Dendritic cell treated with granulocyte-macrophage colony-stimulating factor and Interleukin-4, amounts not matched to agents 40 ng/mL and 50 ng/mL, for 4 days (primary cell): ENCODE results near the gene NOL9.
"Not testable (repeated sequence)": the region's sequence is repeated elsewhere in the genome, so short reads cannot be mapped to it uniquely, and the experiment has no call there.

ENCODE experiments used
- H3K27ac Mint-ChIP-seq: one replicate; pipeline ENCODE4 v1.8.0; 2022; ENCODE audit warnings: mild to moderate bottlenecking, mixed read lengths
- H3K27me3 Mint-ChIP-seq: one replicate; pipeline ENCODE4 v1.8.0; 2022; ENCODE audit warnings: mild to moderate bottlenecking, mixed read lengths
- H3K36me3 Mint-ChIP-seq: one replicate; pipeline ENCODE4 v1.8.0; 2022; ENCODE audit warnings: low read depth, mixed read lengths
- H3K4me1 Mint-ChIP-seq: one replicate; pipeline ENCODE4 v1.8.0; 2022; ENCODE audit warnings: low read depth, mixed read lengths
- H3K4me3 Mint-ChIP-seq: one replicate; pipeline ENCODE4 v1.8.0; 2022; ENCODE audit warnings: mild to moderate bottlenecking, moderate library complexity, mixed read lengths
- H3K9me3 Mint-ChIP-seq: one replicate; pipeline ENCODE4 v1.8.0; 2022; ENCODE audit warnings: mixed read lengths
- intact Hi-C: fragments of 100-400 bp; cut with micrococcal nuclease; formaldehyde crosslinking; loops from one replicate; pipeline ENCODE4 v1.15.0; 2022

NOL9 gene

DNA sequence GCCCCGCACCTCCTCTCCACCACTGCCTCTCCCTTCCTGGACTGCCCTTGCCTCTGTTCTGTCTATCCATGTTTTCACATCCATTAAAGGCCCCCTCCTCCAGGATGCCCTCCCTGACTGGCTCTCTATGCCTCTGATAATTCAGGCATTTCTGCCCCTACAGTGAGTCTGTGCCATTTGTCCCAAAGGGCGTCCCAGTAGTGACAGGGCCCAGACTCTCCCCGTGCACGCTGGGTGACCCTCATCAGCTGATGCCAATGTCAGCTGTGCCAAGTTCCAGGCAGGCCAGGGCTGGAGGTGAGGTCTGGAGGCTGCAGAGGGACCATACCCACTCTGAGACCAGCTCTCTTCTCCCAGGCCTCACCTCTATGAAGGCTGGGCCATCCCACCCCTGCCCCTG, 59.7 kb downstream of the NOL9 start:
- peaks cover 58% of the 10 kb centered on the region for H3K4me1 Mint-ChIP-seq
- intact Hi-C loops = no loop called here
- peaks cover 84% of the 10 kb centered on the region for H3K27me3 Mint-ChIP-seq
- H3K36me3 Mint-ChIP-seq = no peaks in the 10 kb centered on the region
- H3K9me3 Mint-ChIP-seq = no peaks in the 10 kb centered on the region
- H3K27ac Mint-ChIP-seq = no peak overlapping the region
- no peak overlapping the region for H3K4me3 Mint-ChIP-seq

DNA sequence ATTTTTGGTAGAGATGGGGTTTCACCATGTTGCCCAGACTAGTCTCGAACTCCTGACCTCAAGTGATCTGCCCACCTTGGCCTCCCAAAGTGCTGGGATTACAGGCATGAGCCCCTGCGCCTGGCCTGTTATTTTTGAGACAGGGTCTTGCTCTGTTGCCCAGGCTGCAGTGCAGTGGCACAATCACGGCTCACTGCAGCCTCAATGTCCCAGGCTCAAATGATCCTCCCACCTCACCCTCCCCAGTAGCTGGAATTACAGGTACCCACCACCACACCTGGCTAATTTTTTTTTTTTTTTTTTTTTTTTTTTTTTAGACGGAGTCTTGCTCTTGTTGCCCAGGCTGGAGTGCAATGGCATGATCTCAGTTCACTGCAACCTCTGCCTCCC, 60.5 kb downstream of the NOL9 start:
- peaks cover 81% of the 10 kb centered on the region for H3K27me3 Mint-ChIP-seq
- H3K9me3 Mint-ChIP-seq, H3K36me3 Mint-ChIP-seq, H3K4me3 Mint-ChIP-seq, intact Hi-C loops, H3K27ac Mint-ChIP-seq: not testable (repeated sequence)
- peaks cover 51% of the 10 kb centered on the region for H3K4me1 Mint-ChIP-seq

DNA sequence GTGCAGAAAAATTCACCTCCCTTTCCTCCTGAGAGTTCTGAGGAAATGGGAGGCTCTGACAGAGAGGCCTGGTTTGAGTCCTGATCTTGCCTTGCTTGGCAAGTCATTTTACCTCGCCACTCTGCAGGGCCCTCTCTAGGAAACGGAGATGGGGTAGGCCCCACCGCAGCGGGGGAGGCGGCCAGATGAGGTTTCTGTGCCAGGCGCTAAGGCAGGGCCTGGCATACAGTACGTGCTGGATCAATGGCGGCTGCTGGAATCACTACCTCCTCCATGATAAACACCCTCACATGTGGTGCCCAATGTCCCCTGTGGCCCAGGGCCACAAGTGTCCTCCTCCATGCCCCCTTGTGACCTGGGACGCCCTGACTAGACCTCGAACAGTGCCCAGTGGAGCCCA, 62.3 kb downstream of the NOL9 start:
- peaks cover 37% of the 10 kb centered on the region for H3K4me1 Mint-ChIP-seq
- no peaks in the 10 kb centered on the region for H3K9me3 Mint-ChIP-seq
- H3K36me3 Mint-ChIP-seq = no peaks in the 10 kb centered on the region
- H3K27me3 Mint-ChIP-seq = peaks cover 86% of the 10 kb centered on the region
- H3K4me3 Mint-ChIP-seq = no peak overlapping the region
- peak overlapping the region; percentile 8 for H3K27ac Mint-ChIP-seq
- intact Hi-C loops = no loop called here

DNA sequence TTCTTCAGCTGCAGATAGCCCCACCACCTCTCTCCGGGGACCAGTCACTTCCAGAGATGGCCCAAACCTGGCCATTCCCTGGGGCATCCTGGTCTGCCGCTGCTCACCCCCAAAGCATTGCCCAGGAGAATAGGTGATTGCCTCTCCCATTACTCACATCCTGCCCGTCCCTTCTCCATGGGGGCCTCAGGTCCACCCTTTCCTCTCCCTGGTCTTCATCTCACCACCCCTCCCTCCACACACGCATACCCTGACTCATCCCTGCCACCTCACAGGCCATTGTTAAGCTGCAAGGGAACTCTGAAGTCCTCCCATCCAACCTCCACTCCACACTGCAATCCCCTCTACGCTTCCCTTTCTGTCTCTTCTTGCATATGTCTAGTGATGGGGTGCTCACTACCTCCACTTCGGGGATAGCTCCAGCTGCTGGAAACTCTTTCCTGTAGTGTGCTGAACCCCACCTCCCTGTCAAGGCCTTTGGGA, 62.8 kb downstream of the NOL9 start, which contains the start of gene PLEKHG5:
Gene PLEKHG5 (minus strand): TSS at position 188 of the 483 bp plus-strand sequence. CDS start 14,096 bp downstream, outside the sequence.
- peaks cover 86% of the 10 kb centered on the region for H3K27me3 Mint-ChIP-seq
- intact Hi-C loops = no loop called here
- H3K27ac Mint-ChIP-seq = peak within 1 kb of the TSS; percentile 8
- H3K36me3 Mint-ChIP-seq = no peaks in the 10 kb centered on the region
- peaks cover 37% of the 10 kb centered on the region for H3K4me1 Mint-ChIP-seq
- H3K9me3 Mint-ChIP-seq = no peaks in the 10 kb centered on the region
- no peak within 1 kb of the TSS for H3K4me3 Mint-ChIP-seq

DNA sequence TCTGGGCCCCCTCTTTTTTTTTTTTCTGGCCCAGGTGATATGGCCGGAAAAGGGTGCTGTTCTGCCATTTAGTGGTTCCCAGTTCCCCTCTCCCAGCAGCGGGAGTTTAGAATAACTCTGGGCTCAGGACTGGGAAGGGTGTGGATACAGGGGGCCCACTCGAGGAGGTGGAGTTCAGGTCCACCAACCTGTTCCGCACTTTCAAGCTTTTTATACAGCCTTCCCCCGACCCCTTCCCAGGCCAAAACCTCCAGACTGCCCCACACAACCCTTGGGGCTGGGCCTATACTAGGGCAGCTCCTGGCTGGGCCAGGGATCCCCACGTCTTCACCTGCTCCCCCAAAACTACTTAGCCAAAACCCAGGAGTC, 63.2 kb downstream of the NOL9 start:
- H3K27me3 Mint-ChIP-seq = peaks cover 86% of the 10 kb centered on the region
- intact Hi-C loops = no loop called here
- H3K4me1 Mint-ChIP-seq = peaks cover 37% of the 10 kb centered on the region
- H3K27ac Mint-ChIP-seq = peak overlapping the region; percentile 8
- H3K4me3 Mint-ChIP-seq = no peak overlapping the region
- H3K36me3 Mint-ChIP-seq = no peaks in the 10 kb centered on the region
- H3K9me3 Mint-ChIP-seq = no peaks in the 10 kb centered on the region

DNA sequence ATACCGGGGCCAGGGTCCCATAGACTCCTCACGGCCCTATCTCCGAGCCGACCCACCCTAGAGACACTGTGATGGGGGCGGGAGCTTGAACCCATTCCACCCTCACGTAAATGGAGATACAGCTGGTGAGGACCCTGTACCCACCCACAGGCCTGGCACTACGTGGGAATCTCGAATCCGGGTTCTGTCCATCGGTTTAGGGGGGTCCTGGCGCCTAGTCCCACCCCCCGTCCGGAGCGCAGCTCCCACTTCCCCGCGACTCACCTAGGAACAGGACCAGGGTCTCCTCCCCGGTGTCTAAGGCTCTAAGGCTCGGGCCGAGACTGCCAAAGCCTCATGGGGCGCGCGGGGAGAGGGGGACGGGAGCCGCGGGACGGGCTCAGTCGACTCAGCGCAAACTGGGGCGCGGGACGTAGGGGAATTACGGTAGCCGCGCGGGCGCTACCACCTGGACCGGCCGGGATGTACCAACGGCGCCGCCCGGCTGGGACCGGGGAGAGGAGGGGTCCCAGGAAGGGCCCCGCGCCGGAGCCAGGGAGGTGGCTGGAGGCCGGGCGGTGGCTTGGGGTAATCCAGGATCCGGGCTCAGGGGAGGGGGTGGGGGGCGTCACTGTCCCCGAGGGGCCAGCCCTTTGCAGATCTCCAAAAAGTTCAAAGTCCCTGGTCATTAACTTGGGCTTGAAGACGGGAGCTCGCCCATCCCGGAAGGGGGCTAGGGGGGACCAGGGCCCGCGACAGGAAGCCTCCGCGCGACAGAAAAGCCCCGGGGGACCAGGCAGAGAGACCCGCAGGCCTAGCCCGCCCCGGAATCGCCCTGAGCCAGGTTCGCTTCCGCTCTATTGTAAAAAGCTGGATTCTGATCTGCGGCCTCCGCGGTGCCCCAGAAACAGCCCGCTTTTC, 63.9 kb downstream of the NOL9 start:
- Mint-ChIP-seq H3K36me3 (no peaks in the 10 kb centered on the region), H3K27ac (no peak overlapping the region), H3K9me3 (no peaks in the 10 kb centered on the region), H3K4me1 (peaks cover 32% of the 10 kb centered on the region), H3K27me3 (peaks cover 84% of the 10 kb centered on the region), H3K4me3 (peak overlapping the region; percentile 54)
- intact Hi-C loops = loop anchor here (1.0 kb wide), 1 partner anchor 156 kb away; no protein-coding TSS in a partner anchor

DNA sequence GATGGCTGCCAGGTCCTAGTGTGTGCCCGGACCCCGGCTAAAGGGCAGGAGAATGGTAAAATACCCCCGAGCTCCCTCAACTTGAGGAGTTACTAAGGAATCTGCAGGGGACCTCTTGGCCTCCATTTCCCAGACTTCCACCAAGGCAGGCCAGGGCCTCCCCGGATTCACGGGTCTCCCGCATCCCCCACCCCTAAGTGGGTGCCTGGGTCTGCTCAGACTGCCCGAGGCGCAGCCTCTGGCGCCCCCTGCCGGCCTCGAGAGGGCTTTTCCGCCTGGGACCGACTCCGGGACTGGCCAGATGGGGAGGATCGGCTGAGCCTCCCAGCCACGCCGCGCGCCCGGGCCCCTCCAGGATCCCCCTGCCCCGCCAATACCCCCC, 64.5 kb downstream of the NOL9 start:
- intact Hi-C loops = loop anchor here (1.0 kb wide), 1 partner anchor 157 kb away; no protein-coding TSS in a partner anchor

DNA sequence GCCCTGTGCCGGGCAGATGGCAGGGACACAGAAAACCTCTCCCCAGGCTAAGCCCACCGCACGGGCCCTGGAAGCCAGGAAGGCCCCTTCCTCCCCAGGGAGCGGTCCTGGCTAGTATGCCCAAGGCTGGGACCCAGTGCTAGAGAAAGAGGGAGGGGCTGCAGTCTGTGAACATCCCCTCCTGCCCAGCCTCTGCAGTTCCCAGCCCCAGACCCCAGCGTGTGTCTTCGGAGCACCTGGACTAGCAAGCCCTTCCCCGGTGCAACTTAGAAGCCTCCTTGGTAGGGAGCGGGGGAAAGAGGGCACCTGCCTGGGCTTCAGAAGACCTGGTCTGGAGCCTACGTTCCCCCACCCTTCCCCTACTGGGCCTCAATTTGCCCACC, 64.9 kb downstream of the NOL9 start:
- no peak overlapping the region for H3K4me3 Mint-ChIP-seq
- H3K9me3 Mint-ChIP-seq = no peaks in the 10 kb centered on the region
- H3K36me3 Mint-ChIP-seq = no peaks in the 10 kb centered on the region
- H3K27me3 Mint-ChIP-seq = peaks cover 81% of the 10 kb centered on the region
- H3K4me1 Mint-ChIP-seq = peaks cover 32% of the 10 kb centered on the region
- no peak overlapping the region for H3K27ac Mint-ChIP-seq
- intact Hi-C loops = no loop called here

More for the DNA sequence above, 64.5 kb downstream of the NOL9 start:
- Mint-ChIP-seq H3K9me3 (no peaks in the 10 kb centered on the region), H3K36me3 (no peaks in the 10 kb centered on the region), H3K4me1 (peaks cover 32% of the 10 kb centered on the region), H3K27me3 (peaks cover 81% of the 10 kb centered on the region), H3K27ac (no peak overlapping the region), H3K4me3 (peak overlapping the region; percentile 54)

DNA sequence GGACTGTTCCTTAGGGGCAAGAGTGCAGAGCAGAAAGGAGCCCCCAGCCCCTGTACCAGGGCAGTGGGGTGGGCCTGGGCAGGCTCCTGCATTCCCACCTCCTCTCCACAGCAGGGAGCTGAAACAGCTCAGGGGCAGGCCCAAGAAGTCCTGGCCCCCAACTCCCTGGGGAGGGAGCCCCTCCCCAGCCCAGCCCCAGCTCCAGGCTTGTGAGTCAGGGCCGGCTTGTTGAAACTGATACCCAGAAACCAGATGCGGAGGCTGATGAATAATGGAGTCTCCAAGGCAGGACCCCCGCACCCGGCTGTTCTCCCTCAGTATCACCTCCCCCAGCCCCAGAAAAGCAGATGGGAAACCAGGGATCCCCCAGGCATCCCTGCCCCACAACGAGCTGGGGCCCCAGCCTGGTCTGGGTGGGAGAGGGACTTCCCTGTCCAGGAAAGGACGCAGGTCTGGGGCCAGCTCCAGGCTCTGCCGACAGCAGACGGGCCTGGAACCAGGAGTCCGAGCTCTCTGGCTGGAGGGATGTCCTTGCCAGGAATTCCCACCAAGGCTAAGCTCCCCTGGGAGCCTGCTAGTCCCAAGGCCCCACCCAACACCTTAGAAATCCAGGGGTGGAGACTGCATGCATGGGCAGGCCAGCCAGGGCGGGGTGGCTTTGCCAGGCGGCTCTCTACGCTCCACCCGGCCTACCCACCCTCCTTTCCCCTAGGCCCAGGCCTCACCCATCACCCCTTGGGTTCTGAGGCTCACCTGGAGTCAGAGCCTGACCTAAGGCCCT, 65.5 kb downstream of the NOL9 start:
- no peaks in the 10 kb centered on the region for H3K36me3 Mint-ChIP-seq
- no peak overlapping the region for H3K4me3 Mint-ChIP-seq
- intact Hi-C loops = no loop called here
- H3K4me1 Mint-ChIP-seq = peaks cover 32% of the 10 kb centered on the region
- peaks cover 84% of the 10 kb centered on the region for H3K27me3 Mint-ChIP-seq
- H3K27ac Mint-ChIP-seq = no peak overlapping the region
- no peaks in the 10 kb centered on the region for H3K9me3 Mint-ChIP-seq

DNA sequence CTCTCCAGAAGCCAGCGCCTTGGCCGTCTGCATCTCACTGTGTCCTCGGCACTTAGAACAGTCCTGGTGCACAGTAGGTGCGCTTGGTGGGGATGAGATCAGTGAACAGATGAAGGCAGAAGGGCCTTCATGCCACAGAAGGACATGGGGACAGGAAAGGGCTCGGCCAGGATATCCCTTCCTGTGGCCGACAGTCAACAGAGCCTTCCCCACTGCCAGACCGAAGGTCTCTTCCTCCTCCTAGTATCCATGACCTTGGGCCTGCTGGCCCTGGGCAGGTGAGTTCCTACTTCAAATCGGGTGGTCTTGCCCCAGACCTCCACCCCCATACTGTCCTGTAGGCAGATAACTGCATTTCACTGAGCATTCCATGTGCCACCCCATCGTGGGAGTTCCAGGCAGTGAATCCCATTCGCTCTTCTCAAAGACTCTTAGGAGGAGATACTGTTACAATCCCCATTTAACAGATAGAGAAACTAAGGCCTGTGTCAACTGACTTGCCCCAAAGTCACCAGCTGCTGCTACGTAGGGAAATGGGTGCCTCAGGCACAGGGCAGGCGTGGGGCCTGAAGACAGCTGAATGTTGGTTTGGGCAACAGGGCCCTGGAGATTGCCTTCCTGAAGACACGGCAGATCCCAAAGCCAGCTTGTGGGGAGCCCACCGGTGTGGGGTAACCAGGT, 66.4 kb downstream of the NOL9 start:
- Mint-ChIP-seq H3K27ac (no peak overlapping the region), H3K9me3 (no peaks in the 10 kb centered on the region), H3K4me1 (peaks cover 27% of the 10 kb centered on the region), H3K27me3 (peaks cover 88% of the 10 kb centered on the region), H3K36me3 (no peaks in the 10 kb centered on the region), H3K4me3 (no peak overlapping the region)
- intact Hi-C loops = no loop called here

DNA sequence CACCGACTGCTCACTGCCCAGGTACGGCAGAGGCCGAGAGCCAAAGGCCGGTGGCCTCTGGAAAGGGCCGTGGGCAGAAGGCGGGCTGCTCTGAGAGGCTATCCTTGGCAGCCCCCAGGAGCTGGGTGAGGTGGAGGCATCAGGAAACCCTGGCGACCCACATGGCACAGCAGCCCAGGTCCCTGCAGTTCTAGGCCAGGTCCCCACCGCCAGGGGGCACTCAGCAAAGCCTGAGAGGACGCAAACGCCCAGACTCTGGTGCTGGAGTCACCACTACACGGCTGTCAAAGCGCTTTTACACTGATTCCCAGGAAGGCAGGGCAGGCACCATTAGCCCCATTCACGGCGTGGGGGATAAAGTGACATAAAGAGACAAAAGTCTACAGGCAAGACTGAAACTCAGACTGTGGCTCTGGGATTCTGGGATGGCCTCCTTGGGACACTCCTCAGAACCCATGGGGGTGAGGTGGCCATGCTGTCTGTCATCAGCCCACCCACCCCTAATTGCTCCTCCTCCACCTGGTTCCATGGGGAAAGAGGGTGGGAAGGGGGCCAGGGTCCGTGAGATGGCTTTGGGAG, 67.8 kb downstream of the NOL9 start:
- H3K36me3 Mint-ChIP-seq = no peaks in the 10 kb centered on the region
- H3K27ac Mint-ChIP-seq = no peak overlapping the region
- H3K9me3 Mint-ChIP-seq = no peaks in the 10 kb centered on the region

DNA sequence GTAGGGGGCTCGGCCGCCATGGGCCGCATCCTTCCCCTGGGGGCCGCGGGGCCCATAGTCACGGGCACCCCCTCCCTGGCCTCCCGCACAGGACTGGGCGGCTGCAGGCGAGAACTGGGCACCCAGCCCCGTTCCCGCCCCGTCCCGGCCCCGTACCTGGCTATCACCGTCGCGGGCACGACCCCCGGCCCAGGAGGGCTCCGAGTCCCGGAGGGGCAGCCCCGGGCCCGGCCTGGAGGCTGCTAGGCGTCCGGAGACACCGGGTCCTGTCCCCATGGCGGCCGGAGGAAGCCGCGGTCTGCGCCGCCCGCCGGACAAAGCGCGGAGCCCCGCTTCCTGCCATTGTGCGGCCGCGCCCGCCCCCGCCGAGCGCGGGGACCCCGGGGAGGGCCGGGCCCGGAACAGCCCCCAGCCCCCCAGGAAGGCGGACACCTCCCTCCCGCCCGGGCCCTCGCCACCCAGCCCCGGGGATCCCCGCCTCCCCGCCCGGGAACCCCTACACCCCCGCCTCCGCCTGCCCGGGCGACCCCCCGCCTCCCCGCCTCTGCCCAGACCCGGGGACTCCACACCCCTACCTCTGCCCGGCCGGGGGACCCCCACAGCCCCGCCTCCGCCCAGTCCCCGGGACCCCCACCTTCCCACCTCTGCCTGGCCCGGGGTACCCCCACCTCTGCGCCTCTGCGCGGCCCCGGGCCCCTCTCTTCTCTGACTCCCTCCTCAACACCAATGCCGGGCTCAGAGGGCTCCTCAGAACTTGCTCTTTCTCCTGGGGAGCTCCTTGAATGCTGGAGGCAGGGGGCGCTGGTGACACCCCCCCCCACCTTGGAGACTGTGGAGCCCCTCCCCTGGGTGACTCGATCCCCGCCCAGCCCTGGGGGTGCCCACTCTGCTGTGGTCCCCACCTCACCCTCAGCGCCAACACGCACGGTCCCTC, 68.9 kb downstream of the NOL9 start:
- no peak overlapping the region for H3K4me3 Mint-ChIP-seq
- no peak overlapping the region for H3K27ac Mint-ChIP-seq
- intact Hi-C loops = loop anchor here (1.0 kb wide), 1 partner anchor 161 kb away; no protein-coding TSS in a partner anchor
- peaks cover 12% of the 10 kb centered on the region for H3K4me1 Mint-ChIP-seq
- H3K27me3 Mint-ChIP-seq = peaks cover 77% of the 10 kb centered on the region
- H3K36me3 Mint-ChIP-seq = no peaks in the 10 kb centered on the region
- H3K9me3 Mint-ChIP-seq = no peaks in the 10 kb centered on the region

More for the DNA sequence above, 67.8 kb downstream of the NOL9 start:
- Mint-ChIP-seq H3K4me3 (no peak overlapping the region), H3K27me3 (peaks cover 84% of the 10 kb centered on the region), H3K4me1 (peaks cover 17% of the 10 kb centered on the region)
- intact Hi-C loops = loop anchor here (1.0 kb wide), 1 partner anchor 160 kb away; no protein-coding TSS in a partner anchor

DNA sequence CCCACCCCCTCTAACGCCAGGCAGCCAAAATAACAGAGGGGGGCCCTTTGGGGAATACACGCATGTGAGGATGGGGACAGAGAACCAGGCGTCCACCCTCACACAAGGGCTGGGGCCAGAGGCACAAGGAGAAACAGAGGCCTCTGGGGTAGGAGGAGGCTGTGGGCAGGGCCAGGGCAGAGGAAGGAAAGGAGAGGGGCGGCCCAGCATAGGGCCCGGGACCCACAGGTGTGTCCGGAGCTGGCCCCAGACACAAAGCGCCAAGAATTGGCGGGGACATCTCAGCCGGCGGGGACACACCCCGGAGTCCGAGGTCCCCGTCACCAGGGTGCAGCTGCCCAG, 69.5 kb downstream of the NOL9 start:
- no peak overlapping the region for H3K27ac Mint-ChIP-seq
- H3K36me3 Mint-ChIP-seq = no peaks in the 10 kb centered on the region
- H3K4me3 Mint-ChIP-seq = no peak overlapping the region
- H3K9me3 Mint-ChIP-seq = no peaks in the 10 kb centered on the region
- intact Hi-C loops = no loop called here
- H3K27me3 Mint-ChIP-seq = peaks cover 72% of the 10 kb centered on the region
- peaks cover 7% of the 10 kb centered on the region for H3K4me1 Mint-ChIP-seq
